Glomerular visceral epithelial cell (primary cell): ENCODE data around the gene VSX2.

ENCODE experiments used
- DNase-seq: peaks from one replicate; pipeline ENCODE4 v3.0.0-alpha.2; 2016; ENCODE audit errors: extremely low spot score

The VSX2 gene

DNA sequence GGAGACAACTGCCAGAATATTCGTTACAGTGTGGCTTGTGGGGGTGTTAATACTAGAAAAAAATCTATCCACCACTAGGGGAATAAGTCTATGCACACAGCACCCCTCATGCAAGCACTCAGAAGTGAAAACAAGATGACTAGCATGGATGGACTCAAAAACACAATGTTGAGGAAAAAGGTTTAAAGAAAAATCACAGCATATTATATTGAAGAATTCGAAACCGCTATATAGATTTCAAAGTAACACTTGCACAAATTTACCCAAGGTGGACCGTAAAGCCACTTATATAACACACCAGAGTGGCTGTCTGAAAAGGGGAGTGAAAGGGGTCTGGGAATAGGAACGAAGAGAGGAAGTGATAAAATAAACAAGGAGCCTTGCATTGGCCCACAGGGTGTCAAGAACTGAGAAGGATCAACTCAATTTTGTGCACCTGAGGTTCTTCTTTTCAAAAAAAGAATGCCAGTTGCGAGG is 62.9 kb downstream of the VSX2 start:
- peak; percentile 59 for DNase-seq

GRCh38 chr14:74302634-74303569 is 63.7 kb downstream of the VSX2 start, which contains the start of gene ABCD4:
TSS of gene ABCD4 (minus strand) at chr14:74302934. CDS start at chr14:74302912, 22 bp downstream.
- peak; percentile 95 for DNase-seq

DNA sequence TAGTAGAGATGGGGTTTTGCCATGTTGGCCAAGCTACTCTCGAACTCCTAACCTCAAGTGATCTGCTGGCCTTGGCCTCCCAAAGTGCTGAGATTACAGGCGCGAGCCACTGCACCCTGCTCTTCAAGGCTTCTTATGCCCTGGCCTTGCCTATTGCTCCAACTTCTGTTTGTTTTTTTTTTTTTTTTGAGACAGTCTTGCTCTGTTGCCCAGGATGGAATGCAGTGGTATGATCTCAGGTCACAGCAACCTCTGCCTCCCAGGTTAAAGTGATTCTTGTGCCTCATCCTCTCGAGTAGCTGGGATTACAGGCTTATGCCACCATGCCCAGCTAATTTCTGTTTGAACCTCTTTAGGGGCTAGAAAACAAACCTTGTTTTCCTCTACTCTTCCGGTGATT is 69.4 kb downstream of the VSX2 start:
- DNase-seq: no peak

DNA sequence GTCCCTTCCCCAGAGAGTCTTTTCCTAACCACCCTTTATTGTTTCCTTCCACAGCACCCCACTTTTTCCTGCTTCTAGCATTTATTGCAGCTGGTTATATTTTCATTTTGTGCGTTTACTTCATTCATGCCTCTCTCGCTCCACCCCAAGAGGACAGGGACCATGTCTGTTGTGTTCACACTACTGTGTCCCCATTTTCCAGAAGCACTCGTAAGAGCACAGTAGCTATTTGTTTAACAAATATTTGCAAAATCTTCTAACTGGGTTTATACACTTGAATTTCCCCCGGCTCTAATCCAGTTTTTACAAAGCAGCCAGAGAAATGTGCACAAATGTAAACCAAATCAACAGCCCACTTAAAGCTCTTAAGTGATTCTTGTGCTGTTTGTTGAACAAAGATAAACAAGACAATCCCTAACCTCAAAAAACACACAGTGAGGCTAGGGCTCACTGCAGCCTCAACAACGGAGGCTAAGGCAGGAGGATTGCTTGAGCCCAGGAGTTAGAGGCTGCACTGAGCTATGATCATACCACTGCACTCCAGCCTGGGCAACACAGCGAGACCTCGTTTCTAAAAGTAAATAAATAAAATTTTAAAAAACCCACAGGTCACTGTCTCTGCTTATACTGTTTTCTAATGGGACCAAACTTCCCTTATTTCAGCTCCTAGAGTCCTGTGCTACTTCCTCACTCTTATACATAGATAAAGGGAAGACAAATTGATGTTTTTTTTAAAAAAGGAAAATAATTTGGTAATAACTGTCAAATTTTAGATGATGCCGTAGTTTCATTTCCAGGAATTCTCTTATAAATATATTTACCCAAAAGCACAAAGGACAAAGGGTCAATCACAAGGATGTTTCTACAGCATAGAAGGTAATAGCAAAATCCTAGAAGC is 70.1 kb downstream of the VSX2 start:
- DNase-seq: no peak

GRCh38 chr14:74312161-74312560 is 72.9 kb downstream of the VSX2 start:
- DNase-seq: no peak
